ENCODE data around the gene CNGB1.
"Not testable (repeated sequence)": the region's sequence is repeated elsewhere in the genome, so short reads cannot be mapped to it uniquely, and the experiment has no call there.

Gene CNGB1

GRCh38 chr16:57900796-57901479 lies 70.0 kb downstream of the CNGB1 start:
- no peak for DNase-seq

- DNase-seq = peak; percentile 81
Observed at GRCh38 chr16:57899771-57900661, 70.9 kb downstream of the CNGB1 start.

GRCh38 chr16:57898961-57899360 lies 72.0 kb downstream of the CNGB1 start:
- no peak for DNase-seq

DNA sequence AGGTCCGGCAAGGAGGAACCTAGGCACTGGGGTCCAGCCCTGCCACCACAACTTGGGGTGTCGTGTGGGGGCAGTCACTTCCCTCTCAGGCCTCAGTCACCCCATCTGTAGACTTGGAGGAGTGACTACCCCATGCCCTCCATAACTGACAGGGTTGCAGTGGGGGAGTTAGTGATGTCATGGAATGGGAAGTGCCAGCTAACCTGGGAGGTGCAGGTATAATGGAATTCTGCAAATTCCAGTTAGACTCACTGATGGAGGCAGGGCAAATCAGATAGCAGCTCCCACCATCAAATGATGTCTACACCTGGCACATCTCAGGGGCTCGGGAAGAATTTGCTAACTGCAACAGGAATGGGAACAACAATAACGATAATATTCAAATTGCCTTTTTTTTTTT lies 72.9 kb downstream of the CNGB1 start:
- no peak for DNase-seq

- no peak for DNase-seq
Observed at GRCh38 chr16:57897053-57897784, 73.7 kb downstream of the CNGB1 start.

DNA sequence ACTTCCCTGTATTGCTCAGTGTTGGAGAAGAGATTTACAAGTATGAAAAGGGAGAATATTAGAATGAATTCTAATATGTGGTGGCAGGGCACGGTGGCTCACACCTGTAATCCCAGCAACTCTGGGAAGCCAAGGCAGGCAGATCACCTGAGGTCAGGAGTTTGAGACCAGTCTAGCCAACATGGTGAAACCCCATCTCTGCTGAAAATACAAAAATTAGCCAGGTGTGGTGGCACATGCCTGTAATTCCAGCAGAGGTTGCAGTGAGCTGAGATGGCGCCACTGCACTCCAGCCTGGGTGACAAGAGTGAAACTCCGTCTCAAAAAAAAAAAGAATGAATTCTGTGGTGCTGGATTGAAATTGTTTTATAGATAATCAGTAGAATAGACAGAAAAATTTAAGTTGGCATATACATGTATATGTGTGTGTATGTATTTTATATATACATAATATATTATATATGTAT lies 75.8 kb downstream of the CNGB1 start:
- DNase-seq = not testable (repeated sequence)

DNA sequence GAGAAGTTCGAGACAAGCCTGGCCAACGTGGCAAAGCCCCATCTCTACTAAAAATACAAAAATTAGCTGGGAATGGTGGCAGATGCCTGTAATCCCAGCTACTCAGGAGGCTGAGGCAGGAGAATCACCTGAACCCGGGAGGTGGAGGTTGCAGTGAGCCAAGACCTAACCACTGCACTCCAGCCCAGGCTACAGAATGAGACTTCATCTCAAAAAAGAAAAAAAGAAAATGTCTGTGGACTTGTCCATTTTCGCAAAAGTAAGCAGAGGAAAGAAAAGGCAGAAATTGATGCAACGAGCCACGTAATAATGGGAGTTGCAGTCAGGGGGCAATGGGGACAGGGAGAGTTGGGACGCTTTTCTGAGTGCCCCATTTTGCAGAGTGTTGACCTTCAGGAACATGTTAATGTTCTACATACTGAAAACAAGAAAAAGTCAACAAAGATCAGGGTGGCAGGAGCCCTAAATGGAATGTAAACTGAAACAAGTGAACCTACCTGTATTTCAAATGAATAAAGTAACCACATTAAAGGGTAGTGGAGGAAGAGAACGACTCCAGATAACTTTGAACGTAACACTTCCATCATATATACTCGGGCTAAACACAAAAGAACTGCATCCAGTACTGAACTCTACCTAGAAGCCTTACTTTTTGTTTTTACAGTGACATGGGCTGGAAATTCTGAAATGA lies 76.4 kb downstream of the CNGB1 start:
- no peak for DNase-seq

- DNase-seq = peak; percentile 33
Observed at GRCh38 chr16:57893559-57894389, 77.2 kb downstream of the CNGB1 start.

DNA sequence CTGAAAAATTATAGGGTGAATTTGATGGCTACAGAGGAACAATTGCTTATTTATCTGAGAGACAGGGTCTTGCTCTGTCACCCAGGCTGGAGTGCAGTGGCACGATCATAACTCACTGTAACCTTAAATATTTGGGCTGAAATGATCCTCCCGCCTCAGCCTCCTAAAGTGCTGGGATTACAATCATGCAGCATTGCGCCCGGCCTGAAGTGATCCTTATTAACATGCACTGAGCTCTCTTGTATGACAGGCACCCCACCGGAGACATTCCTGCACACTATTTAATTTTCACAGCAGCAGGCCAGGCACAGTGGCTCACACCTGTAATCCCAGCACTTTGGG lies 77.7 kb downstream of the CNGB1 start:
- DNase-seq = no peak

GRCh38 chr16:57892447-57893096 lies 78.4 kb downstream of the CNGB1 start:
- DNase-seq = no peak

DNA sequence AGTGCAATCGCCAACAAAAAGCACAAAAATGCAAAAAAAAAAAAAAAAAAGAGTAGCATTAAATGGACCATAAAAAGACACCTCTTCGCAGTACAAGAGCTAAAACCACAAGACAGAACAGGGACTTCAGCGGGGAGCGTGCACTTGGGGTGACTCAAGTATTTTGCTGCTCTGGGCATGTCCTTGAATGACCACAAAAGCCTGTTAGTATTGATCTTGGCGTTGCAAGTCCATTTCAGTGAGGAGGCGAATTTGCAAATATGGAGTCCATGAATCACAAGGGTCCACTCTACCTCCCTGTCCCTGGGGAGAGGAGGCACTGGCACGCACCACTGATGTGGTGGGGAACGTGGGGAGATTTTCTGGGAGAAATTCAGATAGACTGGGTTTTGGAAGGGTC lies 78.9 kb downstream of the CNGB1 start:
- DNase-seq = no peak

GRCh38 chr16:57890752-57891111 lies 80.2 kb downstream of the CNGB1 start:
- no peak for DNase-seq

GRCh38 chr16:57889960-57890751 lies 80.8 kb downstream of the CNGB1 start:
- peak; percentile 8 for DNase-seq

DNA sequence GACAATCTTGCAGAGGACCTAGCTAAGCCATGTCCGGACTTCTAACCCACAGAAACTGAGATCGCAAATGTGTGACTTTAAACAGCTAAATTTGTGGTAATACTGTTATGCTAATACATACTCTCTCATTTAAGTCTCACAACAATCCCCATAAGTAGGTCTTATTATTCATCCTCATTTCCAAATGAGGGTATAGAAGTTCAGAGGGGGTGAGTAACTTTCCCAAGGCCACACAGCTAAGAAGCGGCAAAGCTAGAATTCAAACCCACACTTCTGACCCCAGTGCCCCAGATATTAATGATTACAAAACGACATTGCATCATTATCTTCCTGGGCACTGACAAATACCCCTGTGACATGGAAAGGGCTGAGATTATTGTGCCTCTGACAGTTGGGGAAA lies 81.4 kb downstream of the CNGB1 start:
- DNase-seq = no peak

- no peak for DNase-seq
Observed at GRCh38 chr16:57889111-57889510, 81.8 kb downstream of the CNGB1 start.

DNA sequence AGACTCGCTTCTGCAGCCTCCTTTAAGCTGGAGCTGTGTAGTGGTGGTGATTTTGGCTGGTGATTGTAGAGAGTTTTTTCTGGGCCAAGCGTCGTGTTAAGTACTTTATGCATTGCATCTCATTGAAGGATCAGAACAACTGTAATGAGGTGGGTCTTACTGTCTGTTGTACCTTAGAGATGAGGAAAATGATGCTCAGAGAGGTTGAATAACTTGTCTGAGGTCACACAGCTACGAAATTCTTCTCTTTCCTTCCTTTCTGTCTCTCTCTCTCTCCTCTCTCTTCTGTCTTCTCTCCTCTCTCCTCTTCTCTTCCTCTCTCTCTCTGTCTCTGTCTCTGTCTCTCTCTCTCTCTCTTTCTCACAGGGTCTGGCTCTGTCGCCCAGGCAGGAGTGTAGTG lies 82.8 kb downstream of the CNGB1 start:
- DNase-seq = no peak

DNA sequence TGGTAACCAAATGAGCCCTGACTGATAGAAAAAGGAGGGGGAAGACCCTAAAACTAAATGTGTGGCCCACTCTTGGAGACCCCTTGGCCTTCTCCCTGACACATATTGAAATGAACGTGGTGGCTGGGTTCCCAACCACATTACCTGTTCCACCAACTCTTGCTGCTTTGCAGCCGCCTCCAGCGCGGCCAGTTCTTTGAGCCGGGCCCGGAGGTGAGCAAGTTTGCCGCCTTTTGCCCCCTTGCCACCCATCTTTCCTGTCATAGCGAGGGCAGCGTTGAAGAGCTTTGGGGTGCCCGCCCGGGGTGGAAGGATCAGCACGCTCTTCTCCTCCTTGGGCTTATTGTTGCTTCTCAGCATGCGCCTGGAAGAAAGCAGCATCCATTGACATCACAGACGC lies 83.2 kb downstream of the CNGB1 start:
- DNase-seq = no peak

DNA sequence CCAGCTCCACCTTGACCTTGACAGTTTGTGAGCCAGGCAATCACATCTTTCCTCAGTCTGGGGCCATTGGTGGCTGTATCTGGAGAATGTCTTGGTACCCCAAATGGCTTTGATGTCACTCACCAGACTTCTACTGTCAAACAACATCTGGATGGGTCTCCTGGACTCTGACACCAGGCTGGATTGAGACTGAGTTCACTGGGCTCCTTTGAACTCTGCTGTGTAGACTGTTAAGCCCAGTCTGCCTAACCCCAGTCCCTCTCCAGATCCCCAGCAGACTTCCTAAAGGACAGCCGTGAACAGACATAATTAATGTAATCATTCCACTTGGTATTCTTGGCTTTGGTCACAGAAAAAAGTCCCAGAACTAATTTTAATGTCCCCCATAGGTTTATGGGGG lies 84.5 kb downstream of the CNGB1 start:
- DNase-seq = no peak

DNA sequence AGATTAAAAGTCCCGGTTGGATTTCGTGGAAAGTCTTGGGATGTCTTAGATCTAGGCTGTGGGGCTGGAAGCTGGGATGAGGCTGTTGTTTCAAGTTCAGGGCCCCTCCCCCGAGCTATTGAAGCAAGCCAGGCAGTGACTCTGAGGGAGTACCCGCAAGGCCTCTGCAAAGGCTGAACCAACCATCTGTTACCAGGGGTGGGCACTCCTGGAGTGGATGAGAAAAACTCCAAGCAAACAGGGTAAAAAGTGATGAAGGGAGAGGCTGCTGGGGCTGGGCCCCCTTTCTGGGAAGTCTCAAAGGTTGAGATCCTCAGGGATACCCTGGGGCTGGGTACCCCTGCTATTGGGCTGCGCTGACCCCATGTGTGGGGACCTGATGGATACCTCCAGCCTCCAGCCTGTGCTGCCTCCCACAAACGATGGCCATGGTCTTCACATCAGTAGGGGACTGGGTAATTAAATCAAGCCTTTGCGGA lies 86.2 kb downstream of the CNGB1 start:
- no peak for DNase-seq

DNA sequence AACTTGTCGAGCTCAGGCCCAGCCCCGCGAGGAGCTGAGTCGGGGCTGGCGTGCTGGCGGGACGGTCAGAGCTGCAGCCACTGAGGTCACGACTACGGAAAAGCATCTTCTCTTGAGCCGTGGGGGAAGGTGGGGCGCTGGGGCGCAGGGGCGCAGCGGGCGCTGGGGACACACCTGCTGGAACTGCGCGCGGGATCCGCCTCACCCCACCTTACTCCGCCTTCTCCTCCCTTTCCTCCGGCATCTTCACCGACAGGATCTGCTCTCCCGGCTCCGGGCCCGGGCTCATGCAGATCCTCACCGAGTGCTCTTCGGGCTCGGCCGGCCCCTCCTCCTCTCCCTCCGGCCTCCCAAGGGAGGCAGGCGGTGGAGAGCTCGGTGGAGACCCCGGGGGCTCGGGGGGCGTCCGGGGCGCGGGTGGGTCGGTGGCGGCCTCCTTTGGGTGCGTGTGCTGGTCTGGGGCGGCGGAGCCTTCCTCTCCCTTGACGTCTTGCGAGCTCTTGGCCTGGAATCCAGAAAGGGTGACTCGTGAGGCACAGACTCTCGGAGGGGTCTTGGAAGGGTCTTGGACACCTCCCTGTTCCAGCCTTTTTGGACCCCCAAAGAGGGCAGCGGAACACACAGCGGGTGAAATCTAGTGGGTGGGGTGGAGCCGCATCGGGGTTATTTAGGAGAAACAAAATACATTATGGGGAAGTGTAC lies 86.8 kb downstream of the CNGB1 start:
- no peak for DNase-seq
